ENCODE results near the gene ARHGEF40.
A peak's percentile ranks its signal among the peaks of the same experiment; 100 is the strongest.

Gene ARHGEF40

GRCh38 chr14:21109377-21110138 is 39.5 kb downstream of the ARHGEF40 start:
- no peak for DNase-seq (ENCODE audit: low read depth)
- TF ChIP-seq, protein P1, sequence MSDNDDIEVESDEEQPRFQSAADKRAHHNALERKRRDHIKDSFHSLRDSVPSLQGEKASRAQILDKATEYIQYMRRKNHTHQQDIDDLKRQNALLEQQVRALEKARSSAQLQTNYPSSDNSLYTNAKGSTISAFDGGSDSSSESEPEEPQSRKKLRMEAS (IDR thresholded peaks at IDR 0.05; ENCODE audit: low read depth, low read length), result no peak
- no peak for TF ChIP-seq POLR2A (IDR thresholded peaks at IDR 0.05; ENCODE audit: extremely low read depth, insufficient read length)
- no peak for TF ChIP-seq MYC (IDR thresholded peaks at IDR 0.05; ENCODE audit: low read depth, low read length)
- TF ChIP-seq, protein P2, sequence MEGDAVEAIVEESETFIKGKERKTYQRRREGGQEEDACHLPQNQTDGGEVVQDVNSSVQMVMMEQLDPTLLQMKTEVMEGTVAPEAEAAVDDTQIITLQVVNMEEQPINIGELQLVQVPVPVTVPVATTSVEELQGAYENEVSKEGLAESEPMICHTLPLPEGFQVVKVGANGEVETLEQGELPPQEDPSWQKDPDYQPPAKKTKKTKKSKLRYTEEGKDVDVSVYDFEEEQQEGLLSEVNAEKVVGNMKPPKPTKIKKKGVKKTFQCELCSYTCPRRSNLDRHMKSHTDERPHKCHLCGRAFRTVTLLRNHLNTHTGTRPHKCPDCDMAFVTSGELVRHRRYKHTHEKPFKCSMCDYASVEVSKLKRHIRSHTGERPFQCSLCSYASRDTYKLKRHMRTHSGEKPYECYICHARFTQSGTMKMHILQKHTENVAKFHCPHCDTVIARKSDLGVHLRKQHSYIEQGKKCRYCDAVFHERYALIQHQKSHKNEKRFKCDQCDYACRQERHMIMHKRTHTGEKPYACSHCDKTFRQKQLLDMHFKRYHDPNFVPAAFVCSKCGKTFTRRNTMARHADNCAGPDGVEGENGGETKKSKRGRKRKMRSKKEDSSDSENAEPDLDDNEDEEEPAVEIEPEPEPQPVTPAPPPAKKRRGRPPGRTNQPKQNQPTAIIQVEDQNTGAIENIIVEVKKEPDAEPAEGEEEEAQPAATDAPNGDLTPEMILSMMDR (IDR thresholded peaks at IDR 0.05; ENCODE audit: low read depth, low read length), result no peak
- no peak overlapping the region for H3K4me3 ChIP-seq (ENCODE audit: low read depth, low read length)

- no peak for TF ChIP-seq POLR2A (IDR thresholded peaks at IDR 0.05; ENCODE audit: extremely low read depth, insufficient read length)
- DNase-seq (ENCODE audit: low read depth), result no peak
- H3K4me3 ChIP-seq (ENCODE audit: low read depth, low read length), result no peak overlapping the region
Observed at GRCh38 chr14:21112255-21112654, 42.2 kb downstream of the ARHGEF40 start.

GRCh38 chr14:21113369-21113768 is 43.3 kb downstream of the ARHGEF40 start:
- TF ChIP-seq, protein P1 (IDR thresholded peaks at IDR 0.05; ENCODE audit: low read depth, low read length), result no peak
- no peak for DNase-seq (ENCODE audit: low read depth)
- no peak overlapping the region for H3K4me3 ChIP-seq (ENCODE audit: low read depth, low read length)

DNA sequence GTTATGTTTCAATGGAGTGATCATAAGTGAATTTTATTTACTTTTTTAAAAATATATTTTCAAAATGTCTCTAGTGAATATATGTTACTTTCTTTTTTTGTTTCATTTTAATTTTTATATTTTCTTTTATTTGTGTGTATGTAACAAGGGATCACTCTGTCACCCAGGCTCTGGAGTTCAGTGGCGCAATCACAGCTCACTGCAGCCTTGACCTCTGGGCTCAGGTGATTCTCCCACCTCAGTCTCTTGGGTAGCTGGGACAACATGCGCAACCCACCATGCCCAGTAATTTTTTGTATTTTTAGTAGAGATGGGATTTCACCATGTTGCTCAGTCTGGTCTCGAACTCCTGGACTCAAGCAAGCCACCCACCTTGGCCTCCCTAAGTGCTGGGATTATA is 48.8 kb downstream of the ARHGEF40 start:
- TF ChIP-seq POLR2A (IDR thresholded peaks at IDR 0.05; ENCODE audit: extremely low read depth, insufficient read length), result no peak
- TF ChIP-seq, protein P2 (IDR thresholded peaks at IDR 0.05; ENCODE audit: low read depth, low read length), result no peak
- H3K4me3 ChIP-seq (ENCODE audit: low read depth, low read length), result no peak overlapping the region

GRCh38 chr14:21120686-21121085 is 50.6 kb downstream of the ARHGEF40 start:
- TF ChIP-seq, protein P2 (IDR thresholded peaks at IDR 0.05; ENCODE audit: low read depth, low read length), result no peak
- no peak for TF ChIP-seq MYC (IDR thresholded peaks at IDR 0.05; ENCODE audit: low read depth, low read length)
- no peak for TF ChIP-seq POLR2A (IDR thresholded peaks at IDR 0.05; ENCODE audit: extremely low read depth, insufficient read length)
- TF ChIP-seq, protein P1 (IDR thresholded peaks at IDR 0.05; ENCODE audit: low read depth, low read length), result no peak
- H3K4me3 ChIP-seq (ENCODE audit: low read depth, low read length), result no peak overlapping the region
- DNase-seq (ENCODE audit: low read depth), result peak; percentile 44

More for the DNA sequence above, 48.8 kb downstream of the ARHGEF40 start:
- no peak for DNase-seq (ENCODE audit: low read depth)

DNA sequence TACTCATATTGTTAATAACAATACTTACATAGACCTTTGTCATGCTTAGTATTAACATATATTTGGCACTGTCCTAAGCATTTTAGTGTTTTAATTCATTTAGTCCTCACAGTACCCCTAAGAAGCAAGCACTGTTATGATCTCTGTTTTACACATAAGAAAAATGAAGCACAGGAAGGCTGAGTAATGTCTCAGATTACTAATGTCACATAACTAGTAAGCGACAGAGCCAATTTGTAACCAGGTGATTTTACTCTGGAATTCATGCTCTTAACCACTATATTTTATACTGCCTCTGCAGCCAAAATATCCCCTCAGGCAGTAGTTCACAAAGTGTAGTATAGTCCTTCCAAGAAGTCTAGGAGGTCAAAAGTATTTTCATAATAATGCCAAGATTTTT is 51.0 kb downstream of the ARHGEF40 start:
- DNase-seq (ENCODE audit: low read depth), result no peak
- no peak for TF ChIP-seq MYC (IDR thresholded peaks at IDR 0.05; ENCODE audit: low read depth, low read length)

DNA sequence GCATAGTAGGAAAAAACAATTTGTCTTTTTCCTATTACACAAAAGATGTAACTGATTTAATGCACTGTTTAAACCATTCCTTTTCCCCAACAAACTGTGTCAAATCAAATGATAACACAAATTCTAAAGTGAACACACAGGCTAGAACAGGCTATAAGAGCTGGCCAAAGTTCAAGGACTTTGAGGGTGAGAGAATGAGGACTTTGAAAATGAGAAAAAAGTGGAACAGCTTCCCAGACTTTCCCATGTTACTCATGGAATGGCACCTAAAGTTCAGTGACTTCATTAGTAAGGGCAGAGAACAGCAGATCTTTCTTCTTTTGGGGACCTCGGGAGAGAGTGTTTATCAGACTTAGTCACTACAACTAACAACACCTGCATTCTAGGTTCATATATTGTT is 53.3 kb downstream of the ARHGEF40 start:
- TF ChIP-seq, protein P2 (IDR thresholded peaks at IDR 0.05; ENCODE audit: low read depth, low read length), result no peak
- TF ChIP-seq, protein P1 (IDR thresholded peaks at IDR 0.05; ENCODE audit: low read depth, low read length), result no peak
- TF ChIP-seq POLR2A (IDR thresholded peaks at IDR 0.05; ENCODE audit: extremely low read depth, insufficient read length), result no peak
- TF ChIP-seq MYC (IDR thresholded peaks at IDR 0.05; ENCODE audit: low read depth, low read length), result no peak
- DNase-seq (ENCODE audit: low read depth), result no peak

More for the DNA sequence above, 51.0 kb downstream of the ARHGEF40 start:
- no peak overlapping the region for H3K4me3 ChIP-seq (ENCODE audit: low read depth, low read length)

More for the DNA sequence above, 53.3 kb downstream of the ARHGEF40 start:
- H3K4me3 ChIP-seq (ENCODE audit: low read depth, low read length), result no peak overlapping the region
